HG03432 (cell line): ENCODE measurements around the gene LYG1.
"Not testable (repeated sequence)": the region's sequence is repeated elsewhere in the genome, so short reads cannot be mapped to it uniquely, and the experiment has no call there.

Source experiments
- ATAC-seq: cut with Tn5 transposase; IDR thresholded peaks from one replicate; pipeline ENCODE4 v1.9.1; 2021; ENCODE audit warnings: mild to moderate bottlenecking, moderate library complexity; ENCODE audit not compliant: unreplicated experiment

Gene LYG1

DNA sequence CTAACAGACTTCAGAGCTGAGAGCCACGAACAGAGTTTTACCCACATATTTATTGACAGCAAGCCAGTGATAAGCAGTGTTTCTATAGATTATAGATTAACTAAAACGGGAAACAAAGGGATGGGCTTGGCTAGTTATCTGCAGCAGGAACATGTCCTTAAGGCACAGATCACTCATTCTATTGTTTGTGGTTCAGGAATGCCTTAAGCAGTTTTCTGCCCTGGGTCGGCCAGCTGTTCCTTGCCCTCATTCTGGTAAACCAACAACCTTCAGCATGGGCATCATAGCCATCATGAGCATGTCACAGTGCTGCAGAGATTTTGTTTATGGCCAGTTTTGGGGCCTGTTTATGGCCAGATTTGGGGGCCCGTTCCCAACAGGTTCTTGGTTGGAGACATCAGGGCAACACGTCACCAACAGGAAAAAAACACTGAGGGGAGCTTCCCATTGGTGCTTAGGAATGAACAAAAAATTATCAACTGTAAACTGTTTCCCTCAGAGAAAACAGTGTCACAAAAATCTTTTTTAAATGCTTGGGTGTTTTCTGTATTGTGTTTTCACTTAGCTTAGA lies 22.7 kb downstream of the LYG1 start:
- ATAC-seq = not testable (repeated sequence)

DNA sequence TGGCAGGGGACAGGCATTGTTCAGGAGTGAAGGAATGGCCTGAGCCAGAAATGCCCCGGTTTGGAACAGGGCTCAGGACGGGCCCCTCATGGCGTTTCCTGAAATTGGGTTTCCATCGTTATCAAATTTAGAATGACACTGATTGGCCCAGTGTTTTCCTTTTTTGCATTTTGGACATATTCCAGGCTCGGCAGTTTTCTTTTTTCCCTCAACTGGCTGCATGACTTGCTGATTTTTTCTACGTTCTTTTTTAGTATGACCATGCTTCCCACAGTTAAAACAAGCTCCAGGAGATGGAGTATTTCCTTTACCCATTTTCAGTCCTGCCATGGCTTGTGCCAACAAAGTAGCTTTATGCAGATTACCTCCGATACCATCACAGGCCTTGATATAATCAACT lies 25.1 kb downstream of the LYG1 start:
- ATAC-seq = no peak

DNA sequence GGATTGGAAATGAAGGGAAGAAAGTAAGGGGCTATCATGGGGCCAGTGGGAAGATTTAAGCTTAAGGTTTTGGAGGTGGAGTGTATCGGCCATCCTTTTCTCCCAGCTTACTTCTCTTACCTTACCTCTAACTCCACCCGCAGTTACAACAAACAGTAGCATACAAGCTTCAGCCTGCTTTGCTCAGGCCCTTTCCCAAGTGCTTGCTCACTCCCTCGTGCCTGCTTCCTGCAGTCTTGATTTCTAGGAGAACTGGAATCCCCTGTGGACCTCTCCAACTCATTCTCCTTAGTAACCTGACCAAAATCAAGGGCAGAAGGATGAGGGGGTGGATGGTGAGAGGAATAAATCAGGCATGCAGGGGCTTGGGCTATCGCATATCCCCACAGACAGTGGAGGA lies 39.8 kb downstream of the LYG1 start:
- no peak for ATAC-seq

DNA sequence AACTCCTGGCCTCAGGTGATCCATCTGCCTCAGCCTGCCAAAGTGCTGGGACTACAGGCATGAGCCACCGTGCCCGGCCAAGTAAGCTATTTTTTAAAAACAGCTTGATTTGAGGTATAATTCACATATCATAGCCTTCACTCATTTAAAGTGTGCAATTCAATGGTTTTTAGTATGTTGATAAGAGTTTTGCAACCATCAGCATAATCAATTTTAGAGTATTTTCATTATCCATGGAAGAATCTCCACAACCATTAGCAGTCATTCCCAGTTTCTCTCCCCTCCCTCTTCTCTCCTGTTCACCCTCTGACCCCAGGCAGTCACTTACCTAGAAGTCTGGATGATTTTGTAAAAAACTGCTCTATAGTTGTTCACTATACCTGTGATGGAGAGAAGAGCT lies 40.8 kb downstream of the LYG1 start:
- no peak for ATAC-seq

DNA sequence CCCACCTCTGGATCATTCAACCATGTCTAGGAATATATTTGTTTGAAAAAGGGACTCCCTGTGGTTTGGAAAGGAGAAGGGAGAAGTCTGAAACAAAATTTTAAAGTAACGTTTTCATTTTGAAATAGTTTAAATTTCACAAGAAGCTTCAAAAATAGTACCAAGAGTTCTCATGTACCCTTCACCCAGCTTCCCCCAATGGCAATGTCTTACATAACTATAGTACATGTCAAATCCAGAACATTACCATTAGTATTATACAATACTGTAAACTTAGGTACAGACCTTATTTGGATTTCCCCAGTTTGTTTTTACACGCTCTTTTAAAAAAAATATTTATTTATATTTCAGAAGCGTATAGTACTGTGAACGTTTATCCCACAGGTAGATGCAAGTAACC lies 41.5 kb downstream of the LYG1 start:
- ATAC-seq = no peak

DNA sequence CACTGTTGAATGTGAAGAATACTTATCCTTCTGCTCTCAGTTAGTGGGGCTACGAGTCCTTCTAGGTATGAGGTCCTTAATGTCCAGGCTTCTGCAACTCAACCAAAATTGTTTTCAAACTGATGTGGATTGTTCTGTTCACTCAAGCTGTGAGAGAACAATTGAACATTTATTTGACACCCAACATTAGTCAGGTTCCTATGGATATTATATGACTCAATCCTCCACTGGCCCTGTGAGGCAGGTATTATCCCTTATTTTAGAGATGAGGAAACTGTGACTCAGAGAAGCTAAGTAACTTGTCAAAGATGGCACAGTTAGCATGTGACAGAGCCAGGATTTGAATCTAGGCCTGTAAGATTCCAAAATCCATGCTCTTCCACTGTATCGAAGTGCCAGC lies 44.3 kb downstream of the LYG1 start:
- no peak for ATAC-seq

DNA sequence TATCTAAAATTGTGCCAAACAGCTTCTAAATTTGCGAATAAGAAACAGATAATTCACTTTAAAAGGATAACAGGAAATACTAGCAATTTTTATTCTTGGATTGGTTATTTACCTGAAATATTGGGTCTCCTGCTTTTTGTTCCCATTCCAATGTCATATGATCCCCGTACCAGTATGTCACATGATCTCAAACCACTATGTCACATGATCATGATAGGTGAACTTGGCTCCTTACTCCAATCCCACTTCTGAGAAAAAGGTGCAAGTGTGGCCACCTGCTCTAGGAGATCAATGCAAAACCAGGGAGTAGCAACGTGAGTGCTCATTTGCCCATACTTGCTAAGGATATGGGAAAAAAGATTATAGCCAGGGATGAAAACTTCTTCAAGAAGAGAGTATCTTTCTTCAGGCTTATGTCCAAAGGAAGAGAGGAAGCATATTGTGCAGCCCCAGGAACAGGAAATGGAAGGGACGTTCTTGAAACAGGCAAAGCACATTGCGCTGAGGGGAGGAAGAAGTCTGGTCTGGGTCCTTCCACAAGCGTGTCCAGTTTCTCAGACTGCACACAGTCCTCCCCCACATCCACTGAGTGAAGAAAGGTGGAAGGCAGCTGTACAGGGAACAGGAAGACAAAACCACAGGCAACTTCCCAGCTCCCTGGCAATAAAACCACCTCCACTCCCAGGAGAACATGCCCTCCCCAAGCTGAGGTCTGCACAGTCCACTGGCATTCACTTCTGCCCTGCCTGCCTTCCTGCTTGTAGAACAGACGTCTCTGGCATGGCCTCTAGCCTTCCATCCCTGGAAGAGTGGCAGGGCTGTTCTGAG lies 45.3 kb downstream of the LYG1 start, which contains the start of gene LYG2:
TSS of gene LYG2 (minus strand) at position 176 of the 828 bp plus-strand sequence. CDS start 1,406 bp downstream, outside the sequence.
- no peak for ATAC-seq

DNA sequence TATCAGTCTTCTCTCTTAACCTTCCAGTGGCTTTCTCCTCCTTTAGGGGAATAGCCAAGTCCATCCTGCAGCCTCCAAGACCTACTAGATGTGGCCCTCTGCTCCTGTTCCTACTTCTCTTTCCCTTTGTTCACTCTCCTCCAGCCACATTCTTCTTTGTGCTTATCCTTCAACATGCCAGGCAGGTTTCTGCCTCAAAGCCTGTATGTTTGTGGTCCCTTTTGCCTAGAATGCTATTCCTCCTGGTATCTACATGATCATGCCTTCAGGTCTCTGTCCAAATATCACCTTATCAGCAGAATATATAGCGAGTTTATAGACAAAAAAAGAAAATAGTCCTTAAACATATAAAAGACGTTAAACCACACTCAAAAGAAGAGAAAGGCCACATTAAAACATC lies 51.0 kb downstream of the LYG1 start:
- no peak for ATAC-seq

DNA sequence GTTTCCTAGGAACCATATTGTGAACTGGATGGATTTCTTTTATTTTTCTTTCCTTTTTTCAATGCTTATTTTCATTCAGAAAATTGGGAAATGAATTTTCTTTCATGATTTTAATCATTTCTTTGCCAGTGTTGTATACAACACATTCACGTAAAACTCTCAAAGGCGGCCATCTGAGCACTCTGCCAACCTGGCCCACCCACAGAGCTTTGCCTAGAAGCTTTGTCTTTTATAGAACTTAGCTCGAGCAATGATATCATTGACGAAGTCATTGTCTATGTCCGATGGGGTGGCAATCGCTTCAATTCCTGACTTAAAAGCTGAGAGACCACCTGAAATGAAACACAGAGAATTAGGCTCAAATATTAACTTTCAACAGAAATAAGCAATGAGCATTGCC lies 58.8 kb downstream of the LYG1 start:
- no peak for ATAC-seq

DNA sequence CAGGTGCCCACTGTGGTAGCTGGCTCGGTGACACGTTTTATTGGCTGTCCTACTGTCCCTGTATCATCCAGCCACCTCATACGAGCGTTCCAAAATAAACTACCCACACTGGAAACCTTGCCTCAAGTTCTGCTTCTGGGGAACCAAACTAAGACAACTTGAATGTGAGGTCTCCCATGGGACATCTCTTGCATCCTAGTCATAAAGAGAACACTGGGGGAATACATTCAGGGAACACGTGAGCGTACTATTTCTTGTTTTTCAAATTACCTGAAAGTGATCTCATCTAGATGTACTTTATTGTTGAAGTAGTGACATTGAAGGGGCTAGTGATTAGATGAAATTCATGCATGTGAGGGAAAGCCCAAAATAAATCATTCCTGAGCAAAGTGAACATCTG lies 60.6 kb downstream of the LYG1 start:
- ATAC-seq = no peak

DNA sequence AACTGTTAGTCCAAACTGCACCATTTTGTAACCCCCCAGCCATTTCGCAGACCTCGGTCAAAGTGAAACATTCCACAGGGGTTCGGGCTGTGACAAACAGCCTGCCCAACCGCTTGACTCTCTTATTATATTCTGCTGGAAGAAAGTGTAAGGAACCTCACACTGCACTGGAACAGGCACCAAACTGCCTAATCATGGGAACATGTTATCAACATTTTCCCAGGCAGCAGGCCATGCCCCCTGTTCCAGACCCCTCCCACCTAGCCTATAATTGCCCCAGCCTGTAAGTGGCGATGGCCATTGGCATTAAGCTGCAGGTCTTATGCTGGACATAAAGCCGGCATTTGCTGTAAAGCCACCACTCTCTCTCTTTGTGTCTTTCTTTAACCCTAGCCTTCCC lies 62.4 kb downstream of the LYG1 start:
- no peak for ATAC-seq
